Thoracic aorta (tissue), 2 donors: ENCODE results near the gene FYB1. TPM values are rescaled to one million over a fixed set of nuclear protein-coding genes. Genes with fewer than 3 reads are reported as not detected.

Experiments
- ATAC-seq: fragments of 150-250 bp; one replicate; pipeline ENCODE4 v1.8.0; 2017; ENCODE audit warnings: low read depth; ENCODE audit not compliant: insufficient number of reproducible peaks, low FRiP score
- DNase-seq: peaks from one replicate; pipeline ENCODE4 v3.0.0-alpha.2; 2020; ENCODE audit warnings: low spot score
- H3K27ac ChIP-seq, 2 donors: fragments of 200-600 bp; sonication (generic); 1 replicate in 1 of 2; 2 replicates in 1 of 2; pipeline ENCODE4 v1.5.1; 2016; ENCODE audit warnings: mild to moderate bottlenecking in 2 of 2, moderate library complexity in 2 of 2
- H3K27me3 ChIP-seq: fragments of 200-600 bp; sonication (generic); replicated peaks from 2 replicates; pipeline ENCODE4 v1.6.0; 2016; ENCODE audit warnings: mild to moderate bottlenecking; ENCODE audit not compliant: insufficient read depth
- H3K36me3 ChIP-seq: fragments of 200-600 bp; sonication (generic); one replicate; pipeline ENCODE4 v1.5.1; 2016
- H3K4me1 ChIP-seq, 2 donors: fragments of 200-600 bp; sonication (generic); 1 replicate in 1 of 2; 2 replicates in 1 of 2; pipeline versions ENCODE4 v1.5.1 to v1.6.0; 2016; ENCODE audit warnings: low read depth in 2 of 2, mild to moderate bottlenecking in 1 of 2; ENCODE audit not compliant: control insufficient read depth in 1 of 2
- H3K4me3 ChIP-seq: fragments of 200-600 bp; sonication (generic); 2 replicates; pipeline ENCODE4 v1.5.1; 2016; ENCODE audit warnings: mild to moderate bottlenecking
- H3K9me3 ChIP-seq: fragments of 200-600 bp; sonication (generic); 2 replicates; pipeline ENCODE4 v1.5.1; 2016
- total RNA-seq, 2 donors: library from RNA; depleted of rRNA; stranded (reverse); fragments of >200 nt; gene quantifications; one replicate each; pipeline versions ENCODE4 v1.1.0 to v1.2.3, GENCODE V29; 2016
- TF ChIP-seq, protein P1 (sequence below): fragments of 200-600 bp; sonication (generic); IDR thresholded peaks from one replicate; pipeline ENCODE4 v1.5.1; 2019; ENCODE audit warnings: antibody characterized with exemption

The FYB1 gene
- total RNA-seq, 2 donors from 2014 or later = 12.9 to 29.8 TPM

DNA sequence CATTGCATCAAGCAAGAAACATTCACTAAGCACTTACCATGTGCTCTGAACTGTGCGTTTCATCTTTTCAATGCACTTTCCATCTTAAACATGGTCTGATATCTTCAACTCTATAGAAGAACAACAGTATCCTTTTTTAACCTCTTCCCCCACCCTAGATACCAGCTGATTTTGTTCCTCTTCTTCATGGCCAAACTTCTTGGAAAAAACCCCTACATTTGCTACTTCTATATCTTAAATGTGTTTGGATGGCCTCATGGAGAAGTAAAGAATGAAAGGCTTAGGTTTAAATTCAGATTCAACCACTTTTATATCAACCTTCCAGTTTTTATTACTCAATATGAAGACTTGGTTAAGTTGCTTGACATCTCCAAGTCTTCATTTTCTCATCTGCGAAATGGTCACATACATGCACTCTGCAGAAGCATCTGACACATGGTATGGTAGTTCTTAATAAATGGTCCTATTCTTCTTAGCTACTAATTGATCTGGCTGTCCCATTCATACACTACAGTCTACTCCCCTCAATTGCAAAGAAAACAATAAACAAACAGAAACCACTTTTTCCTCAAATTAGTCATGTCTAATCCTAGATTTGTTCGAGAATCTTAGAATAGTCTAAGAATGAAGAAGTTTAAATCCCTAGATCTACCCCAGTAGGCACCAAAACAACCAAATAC lies 59.4 kb downstream of the FYB1 start:
- ATAC-seq = no peak
- Histone ChIP-seq H3K4me1 (no peaks in the 10 kb centered on the region), H3K36me3 (no peaks in the 10 kb centered on the region), H3K9me3 (no peaks in the 10 kb centered on the region), H3K27ac (no peak overlapping the region), H3K27me3 (no peaks in the 10 kb centered on the region), H3K4me3 (no peak overlapping the region)
- no peak for DNase-seq
- TF ChIP-seq, protein P1, sequence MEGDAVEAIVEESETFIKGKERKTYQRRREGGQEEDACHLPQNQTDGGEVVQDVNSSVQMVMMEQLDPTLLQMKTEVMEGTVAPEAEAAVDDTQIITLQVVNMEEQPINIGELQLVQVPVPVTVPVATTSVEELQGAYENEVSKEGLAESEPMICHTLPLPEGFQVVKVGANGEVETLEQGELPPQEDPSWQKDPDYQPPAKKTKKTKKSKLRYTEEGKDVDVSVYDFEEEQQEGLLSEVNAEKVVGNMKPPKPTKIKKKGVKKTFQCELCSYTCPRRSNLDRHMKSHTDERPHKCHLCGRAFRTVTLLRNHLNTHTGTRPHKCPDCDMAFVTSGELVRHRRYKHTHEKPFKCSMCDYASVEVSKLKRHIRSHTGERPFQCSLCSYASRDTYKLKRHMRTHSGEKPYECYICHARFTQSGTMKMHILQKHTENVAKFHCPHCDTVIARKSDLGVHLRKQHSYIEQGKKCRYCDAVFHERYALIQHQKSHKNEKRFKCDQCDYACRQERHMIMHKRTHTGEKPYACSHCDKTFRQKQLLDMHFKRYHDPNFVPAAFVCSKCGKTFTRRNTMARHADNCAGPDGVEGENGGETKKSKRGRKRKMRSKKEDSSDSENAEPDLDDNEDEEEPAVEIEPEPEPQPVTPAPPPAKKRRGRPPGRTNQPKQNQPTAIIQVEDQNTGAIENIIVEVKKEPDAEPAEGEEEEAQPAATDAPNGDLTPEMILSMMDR = no peak

DNA sequence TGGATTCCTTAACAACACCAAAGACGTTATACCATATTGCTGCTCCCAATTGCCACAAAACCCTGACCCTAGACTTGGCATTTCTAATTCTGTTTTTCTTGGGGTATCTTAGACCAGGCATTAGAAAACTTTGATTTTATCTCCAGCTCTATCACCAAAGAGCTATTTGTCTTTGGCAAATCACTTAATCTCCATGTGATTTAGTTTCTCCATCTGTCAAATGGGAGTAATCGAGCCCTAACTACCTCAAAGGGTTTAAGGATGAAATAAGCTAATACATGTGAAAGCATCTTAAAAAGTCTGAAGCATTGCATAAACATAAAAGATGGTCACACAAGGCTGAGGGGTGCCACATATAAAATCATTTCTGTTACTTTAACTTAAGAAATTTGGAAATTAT lies 60.6 kb downstream of the FYB1 start:
- H3K27me3 ChIP-seq = no peaks in the 10 kb centered on the region
- no peaks in the 10 kb centered on the region for H3K9me3 ChIP-seq
- no peak overlapping the region for H3K27ac ChIP-seq
- H3K36me3 ChIP-seq = no peaks in the 10 kb centered on the region
- H3K4me3 ChIP-seq = no peak overlapping the region
- no peak for DNase-seq
- H3K4me1 ChIP-seq = no peaks in the 10 kb centered on the region
- ATAC-seq = no peak
- TF ChIP-seq, protein P1 = no peak

DNA sequence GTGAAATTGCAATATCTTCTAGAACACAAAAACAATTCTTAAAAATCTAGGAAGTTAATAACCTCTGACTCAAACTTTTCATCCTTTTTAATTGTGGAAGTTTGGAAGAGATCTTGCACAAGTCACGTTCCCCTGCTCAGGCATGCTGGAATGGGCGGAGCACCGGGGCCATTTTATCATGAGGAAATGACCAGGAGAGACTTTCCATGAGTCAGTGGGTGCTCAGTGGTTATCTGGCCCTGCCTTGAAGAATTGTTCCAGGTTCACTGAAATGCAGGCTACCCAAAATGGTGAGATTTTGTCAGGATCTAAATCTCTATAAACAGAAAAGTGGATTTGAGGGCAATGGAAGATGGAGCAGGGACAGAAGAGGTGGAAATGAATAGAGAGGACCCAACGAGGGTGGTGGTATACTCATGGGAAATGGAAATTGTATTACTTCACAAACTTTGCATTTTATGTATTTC lies 61.2 kb downstream of the FYB1 start:
- TF ChIP-seq, protein P1 = no peak
- Histone ChIP-seq H3K4me3 (no peak overlapping the region), H3K4me1 (no peaks in the 10 kb centered on the region), H3K9me3 (no peaks in the 10 kb centered on the region), H3K27me3 (no peaks in the 10 kb centered on the region), H3K36me3 (no peaks in the 10 kb centered on the region), H3K27ac (no peak overlapping the region)
- DNase-seq = no peak
- ATAC-seq = no peak

DNA sequence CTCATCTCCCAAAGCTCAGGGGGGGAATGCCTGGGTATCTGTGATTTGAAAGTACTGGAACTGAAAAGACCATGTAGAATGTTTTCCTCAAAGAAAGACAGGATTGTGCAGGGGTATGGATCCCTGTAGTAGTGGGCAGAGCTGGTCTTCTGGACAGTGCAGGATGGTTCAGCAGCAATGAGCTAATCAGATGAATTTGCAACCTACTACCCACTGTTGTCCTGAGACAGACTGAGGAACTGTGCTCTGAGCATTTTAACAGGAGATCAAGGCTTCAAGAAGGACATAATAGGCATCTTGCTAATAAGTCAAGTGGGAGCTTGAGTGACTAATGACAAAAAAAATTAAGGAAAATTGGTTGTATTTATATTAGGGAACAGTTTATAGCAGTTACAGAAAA lies 61.7 kb downstream of the FYB1 start:
- Histone ChIP-seq H3K36me3 (no peaks in the 10 kb centered on the region), H3K4me3 (no peak overlapping the region), H3K9me3 (no peaks in the 10 kb centered on the region), H3K27ac (no peak overlapping the region), H3K27me3 (no peaks in the 10 kb centered on the region), H3K4me1 (no peaks in the 10 kb centered on the region)
- DNase-seq (no peak), ATAC-seq (no peak)
- TF ChIP-seq, protein P1 = no peak

DNA sequence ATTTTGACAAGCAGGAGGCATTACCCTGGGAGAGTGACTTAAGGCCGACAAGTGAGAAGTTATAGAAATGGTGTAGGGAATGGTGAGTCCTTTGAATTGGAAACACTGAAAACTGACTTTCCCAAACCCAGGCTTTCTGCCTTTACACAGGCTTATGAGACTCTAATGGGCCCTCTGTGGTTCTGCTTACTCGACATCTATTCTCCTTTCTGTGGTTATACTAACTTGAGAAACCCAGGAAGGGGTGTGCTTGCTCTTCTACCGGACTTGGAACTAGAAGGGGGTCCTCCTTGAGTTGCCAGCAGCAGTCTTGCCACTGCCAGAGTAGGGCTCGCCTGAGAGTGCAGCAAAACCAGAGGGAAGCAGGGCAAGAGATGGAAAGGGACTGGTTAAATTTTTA lies 63.3 kb downstream of the FYB1 start:
- DNase-seq (no peak), ATAC-seq (no peak)
- H3K4me1 ChIP-seq = no peaks in the 10 kb centered on the region
- no peak overlapping the region for H3K27ac ChIP-seq
- no peaks in the 10 kb centered on the region for H3K36me3 ChIP-seq
- TF ChIP-seq, protein P1 = no peak
- H3K4me3 ChIP-seq = no peak overlapping the region
- no peaks in the 10 kb centered on the region for H3K27me3 ChIP-seq
- no peaks in the 10 kb centered on the region for H3K9me3 ChIP-seq
